COLO829 (cell line): ENCODE measurements around the gene CELF2.

Source experiments
- DNase-seq: peaks from one replicate; pipeline ENCODE4 v3.0.0; 2012; ENCODE audit warnings: low spot score

The CELF2 gene

GRCh38 chr10:11134411-11134810 lies 116.7 kb downstream of the CELF2 start:
- no peak for DNase-seq

GRCh38 chr10:11135709-11136108 lies 118.0 kb downstream of the CELF2 start:
- DNase-seq = no peak

GRCh38 chr10:11138314-11139033 lies 120.8 kb downstream of the CELF2 start:
- no peak for DNase-seq

- no peak for DNase-seq
These were observed 123.3 kb downstream of the CELF2 start for GRCh38 chr10:11140963-11141362.

GRCh38 chr10:11141571-11142091 lies 124.0 kb downstream of the CELF2 start:
- no peak for DNase-seq

GRCh38 chr10:11142777-11143176 lies 125.1 kb downstream of the CELF2 start:
- no peak for DNase-seq

GRCh38 chr10:11143242-11143641 lies 125.6 kb downstream of the CELF2 start:
- DNase-seq = no peak

GRCh38 chr10:11144626-11145494 lies 127.2 kb downstream of the CELF2 start:
- no peak for DNase-seq

- DNase-seq = no peak
These were observed 127.8 kb downstream of the CELF2 start for GRCh38 chr10:11145495-11145855.

GRCh38 chr10:11146402-11147171 lies 128.9 kb downstream of the CELF2 start:
- no peak for DNase-seq

- no peak for DNase-seq
These were observed 130.1 kb downstream of the CELF2 start for GRCh38 chr10:11147722-11148121.

- no peak for DNase-seq
These were observed 130.7 kb downstream of the CELF2 start for GRCh38 chr10:11148142-11149028.

GRCh38 chr10:11149807-11150141 lies 132.1 kb downstream of the CELF2 start:
- no peak for DNase-seq

GRCh38 chr10:11150231-11150731 lies 132.6 kb downstream of the CELF2 start:
- no peak for DNase-seq

GRCh38 chr10:11150879-11151415 lies 133.3 kb downstream of the CELF2 start:
- DNase-seq = no peak

GRCh38 chr10:11152801-11153200 lies 135.1 kb downstream of the CELF2 start:
- no peak for DNase-seq

GRCh38 chr10:11153245-11153644 lies 135.6 kb downstream of the CELF2 start:
- DNase-seq = no peak

- no peak for DNase-seq
These were observed 136.1 kb downstream of the CELF2 start for GRCh38 chr10:11153766-11154165.

- DNase-seq = no peak
These were observed 136.7 kb downstream of the CELF2 start for GRCh38 chr10:11154333-11154732.

GRCh38 chr10:11154849-11155498 lies 137.3 kb downstream of the CELF2 start:
- no peak for DNase-seq

- DNase-seq = no peak
These were observed 138.8 kb downstream of the CELF2 start for GRCh38 chr10:11156480-11156879.
